ENCODE measurements around the gene E2F3.

DNA sequence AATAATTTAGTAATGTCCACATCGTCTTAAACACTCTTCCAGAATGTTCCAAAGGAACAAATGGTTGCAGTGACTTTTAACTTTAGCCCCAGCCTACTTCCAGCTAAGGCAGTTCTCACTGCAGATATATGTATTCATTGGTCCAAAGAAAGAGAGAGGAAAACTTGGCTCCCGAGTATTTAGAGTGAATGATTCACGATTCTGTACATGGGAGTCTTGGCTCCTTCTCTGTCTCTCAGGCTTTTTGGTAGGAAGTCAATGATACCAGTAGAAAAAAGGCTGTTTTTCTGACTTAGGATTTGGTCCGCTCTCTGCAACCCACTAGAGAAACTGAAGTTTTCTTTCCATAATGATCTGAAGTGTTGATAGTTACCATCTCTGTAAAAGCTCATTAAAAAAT lies 38.6 kb downstream of the E2F3 start:
- no peak for TF ChIP-seq POLR2A (IDR thresholded peaks at IDR 0.05; ENCODE audit: low read length)
- no peak for TF ChIP-seq GATA1 (IDR thresholded peaks at IDR 0.05; ENCODE audit: low read depth, low read length)

All from erythroblast (primary cell).